Psoas muscle (tissue), 8 donors: Measurements from ENCODE around the gene DGCR6L. TPM values are rescaled to one million over a fixed set of nuclear protein-coding genes. Genes with fewer than 3 reads are reported as not detected.

ENCODE experiments used
- ATAC-seq, 4 donors: fragments of 200-7000 bp; cut with Tn5 transposase; one replicate each; pipeline ENCODE4 v1.9.1; 2020; ENCODE audit warnings: moderate library complexity in 3 of 4, mild to moderate bottlenecking in 2 of 4
- DNase-seq, 2 donors: peaks; one replicate each; pipeline ENCODE4 v3.0.0-alpha.2; 2020
- H3K27ac ChIP-seq: fragments of 200-600 bp; one replicate; pipeline ENCODE4 v1.8.0; 2022
- H3K27me3 ChIP-seq, 3 donors: fragments of 200-600 bp in 1 of 3; one replicate each; pipeline versions ENCODE4 v1.6.1 to v1.8.0; 2013 to 2022; ENCODE audit warnings: low read length in 2 of 3, mild to moderate bottlenecking in 2 of 3, moderate library complexity in 1 of 3; ENCODE audit not compliant: insufficient read depth in 3 of 3
- H3K36me3 ChIP-seq, 2 donors: fragments of 200-600 bp in 1 of 2; one replicate each; pipeline versions ENCODE4 v1.6.1 to v1.8.0; 2013 to 2022; ENCODE audit warnings: low read depth in 1 of 2, mild to moderate bottlenecking in 1 of 2, moderate library complexity in 1 of 2; ENCODE audit not compliant: insufficient read depth in 1 of 2
- H3K4me1 ChIP-seq: fragments of 200-600 bp; one replicate; pipeline ENCODE4 v1.8.0; 2022
- H3K4me3 ChIP-seq: fragments of 200-600 bp; one replicate; pipeline ENCODE4 v1.8.0; 2022; ENCODE audit warnings: mild to moderate bottlenecking
- H3K9me3 ChIP-seq: fragments of 200-600 bp; one replicate; pipeline ENCODE4 v1.8.0; 2022
- CTCF ChIP-seq: fragments of 200-600 bp; IDR thresholded peaks from one replicate; pipeline ENCODE4 v1.8.0; 2022; ENCODE audit warnings: antibody characterized with exemption
- WGBS, 3 donors: extraction: QIAGEN DNeasy Blood & Tissue Kit; methylation state at CpG; one replicate each; pipeline versions ENCODE4 v1.1.6 to v1.1.7; 2013; 5-methylcytosine and 5-hydroxymethylcytosine counted together
- intact Hi-C, 2 donors: fragments of 100-400 bp; cut with DNase I; formaldehyde crosslinking; loops; one replicate each; pipeline versions ENCODE4 v1.11.0 to v1.14.2; 2022
- polyA plus RNA-seq, 3 donors: library from polyadenylated mRNA; stranded (reverse); fragments of 200-250 nt; gene quantifications; one replicate each; pipeline ENCODE4 v1.2.3, GENCODE V29; 2013
- total RNA-seq, 4 donors: library from RNA; stranded (reverse); fragmentation: NEBNext Ultra II Directional in 2 of 4; extraction: Animal tissue kit (Norgen Biotek cat#: 25700) in 2 of 4; gene quantifications; one replicate each; pipeline versions ENCODE4 v1.2.1 to v1.2.4, GENCODE V29; 2021 to 2023
- donor health status: healthy with polysubstance abuse.
- donor health status: DM: no; HTN: no; CAD: no; lungs with moderate emphysema.
- donor health status: Bipolar disorder and iron deficiency.
- donor health status: healthy.
- donor health status: DM: yes; HTN: yes; CAD: no.
- donor health status: DM: no; HTN: no; CAD: no.
- donor health status: DM: no; HTN: no; CAD: no.
- donor health status: DM: yes; HTN: yes; CAD: no.

DGCR6L gene
- total and polyA plus RNA-seq, 7 donors, result 33.2 to 87.2 (median 44.9) TPM

GRCh38 chr22:20296598-20296997 is 23.3 kb downstream of the DGCR6L start:
- no peak for TF ChIP-seq CTCF
- no peaks in the 10 kb centered on the region for H3K36me3 ChIP-seq
- H3K4me3 ChIP-seq, result no peak overlapping the region
- WGBS, 3 donors, result 66 to 76% (median 71%) methylated on average over 9 of the region's 9 CpGs
- peaks cover 0 to 4% (median 0%) of the 10 kb centered on the region in 3 donors for H3K27me3 ChIP-seq
- H3K4me1 ChIP-seq, result no peaks in the 10 kb centered on the region
- no peaks in the 10 kb centered on the region for H3K9me3 ChIP-seq
- intact Hi-C loops, result no loop called here
- no peak for DNase-seq
- ATAC-seq, result no peak
- H3K27ac ChIP-seq, result no peak overlapping the region

- 73 to 79% (median 75%) methylated on average over 12 of the region's 12 CpGs for WGBS, 3 donors
These were observed 24.4 kb downstream of the DGCR6L start for GRCh38 chr22:20295262-20296064.

GRCh38 chr22:20292673-20293232 is 27.1 kb downstream of the DGCR6L start:
- DNase-seq (no peak), ATAC-seq (no peak)
- H3K36me3 ChIP-seq, result no peaks in the 10 kb centered on the region
- no peak overlapping the region for H3K4me3 ChIP-seq
- H3K27ac ChIP-seq, result no peak overlapping the region
- H3K27me3 ChIP-seq, result no peaks in the 10 kb centered on the region
- 50 to 64% (median 55%) methylated on average over 13 of the region's 13 CpGs for WGBS, 3 donors
- no peak for TF ChIP-seq CTCF
- no peaks in the 10 kb centered on the region for H3K9me3 ChIP-seq
- no peaks in the 10 kb centered on the region for H3K4me1 ChIP-seq
- intact Hi-C loops, result no loop called here

More at GRCh38 chr22:20295262-20296064, 24.4 kb downstream of the DGCR6L start:
- Histone ChIP-seq H3K27ac (no peak overlapping the region), H3K9me3 (no peaks in the 10 kb centered on the region), H3K36me3 (no peaks in the 10 kb centered on the region), H3K4me3 (no peak overlapping the region), H3K27me3 (no peaks in the 10 kb centered on the region), H3K4me1 (no peaks in the 10 kb centered on the region)
- no peak for TF ChIP-seq CTCF
- no peak for ATAC-seq
- DNase-seq, result no peak
- intact Hi-C loops, result no loop called here

GRCh38 chr22:20292108-20292507 is 27.8 kb downstream of the DGCR6L start:
- intact Hi-C loops, result no loop called here
- Histone ChIP-seq H3K27ac (no peak overlapping the region), H3K4me3 (no peak overlapping the region), H3K36me3 (no peaks in the 10 kb centered on the region), H3K27me3 (no peaks in the 10 kb centered on the region), H3K4me1 (no peaks in the 10 kb centered on the region), H3K9me3 (no peaks in the 10 kb centered on the region)
- ATAC-seq (no peak), DNase-seq (no peak)
- WGBS, 3 donors, result 62 to 71% (median 67%) methylated on average over 5 of the region's 5 CpGs
- no peak for TF ChIP-seq CTCF
